ENCODE data around the gene VWA5B1. TPM values are rescaled to one million over a fixed set of nuclear protein-coding genes. Genes with fewer than 3 reads are reported as not detected.

Gene VWA5B1
- total RNA-seq, 1 experiment from 2014 or later, result not detected

GRCh38 chr1:20321573-20321972 is 30.9 kb downstream of the VWA5B1 start:
- intact Hi-C loops (cut with micrococcal nuclease; ENCODE audit: unreplicated experiment), result no loop called here
- DNase-seq, result no peak
- H3K9me3 Mint-ChIP-seq (ENCODE audit: low read depth, unreplicated experiment), result no peaks in the 10 kb centered on the region
- H3K4me1 Mint-ChIP-seq (ENCODE audit: low read depth, unreplicated experiment), result peaks cover 10% of the 10 kb centered on the region
- no peak overlapping the region for H3K27ac Mint-ChIP-seq (ENCODE audit: unreplicated experiment)
- TF ChIP-seq CTCF (IDR thresholded peaks at IDR 0.05; ENCODE audit: unreplicated experiment), result no peak
- no peak overlapping the region for H3K4me3 Mint-ChIP-seq (ENCODE audit: low read depth, unreplicated experiment)
- BruUV-seq (replicated peaks), result no TSS peak
- H3K27me3 Mint-ChIP-seq (ENCODE audit: unreplicated experiment), result peaks cover 85% of the 10 kb centered on the region
- no peaks in the 10 kb centered on the region for H3K36me3 Mint-ChIP-seq (ENCODE audit: insufficient read depth, unreplicated experiment)
- CTCF ChIA-PET, result interaction anchor here (0.6 kb wide), 1 partner anchor 40 kb away, joined by 6 read pairs; no protein-coding TSS in a partner anchor

GRCh38 chr1:20322081-20322824 is 31.6 kb downstream of the VWA5B1 start:
- Mint-ChIP-seq H3K4me3 (ENCODE audit: low read depth, unreplicated experiment) (no peak overlapping the region), H3K27ac (ENCODE audit: unreplicated experiment) (no peak overlapping the region), H3K36me3 (ENCODE audit: insufficient read depth, unreplicated experiment) (no peaks in the 10 kb centered on the region), H3K27me3 (ENCODE audit: unreplicated experiment) (peaks cover 85% of the 10 kb centered on the region), H3K9me3 (ENCODE audit: low read depth, unreplicated experiment) (no peaks in the 10 kb centered on the region), H3K4me1 (ENCODE audit: low read depth, unreplicated experiment) (peaks cover 10% of the 10 kb centered on the region)
- DNase-seq, result no peak
- TF ChIP-seq CTCF (IDR thresholded peaks at IDR 0.05; ENCODE audit: unreplicated experiment), result no peak
- CTCF ChIA-PET, result no interaction called here
- BruUV-seq (replicated peaks), result no TSS peak
- intact Hi-C loops (cut with micrococcal nuclease; ENCODE audit: unreplicated experiment), result no loop called here

GRCh38 chr1:20322825-20323612 is 32.3 kb downstream of the VWA5B1 start:
- Mint-ChIP-seq H3K36me3 (ENCODE audit: insufficient read depth, unreplicated experiment) (no peaks in the 10 kb centered on the region), H3K27me3 (ENCODE audit: unreplicated experiment) (peaks cover 85% of the 10 kb centered on the region), H3K4me3 (ENCODE audit: low read depth, unreplicated experiment) (no peak overlapping the region), H3K9me3 (ENCODE audit: low read depth, unreplicated experiment) (no peaks in the 10 kb centered on the region), H3K27ac (ENCODE audit: unreplicated experiment) (no peak overlapping the region), H3K4me1 (ENCODE audit: low read depth, unreplicated experiment) (peaks cover 10% of the 10 kb centered on the region)
- DNase-seq, result no peak
- CTCF ChIA-PET, result no interaction called here
- intact Hi-C loops (cut with micrococcal nuclease; ENCODE audit: unreplicated experiment), result no loop called here
- no TSS peak for BruUV-seq (replicated peaks)
- TF ChIP-seq CTCF (IDR thresholded peaks at IDR 0.05; ENCODE audit: unreplicated experiment), result no peak

GRCh38 chr1:20323613-20323920 is 32.9 kb downstream of the VWA5B1 start:
- Mint-ChIP-seq H3K27ac (ENCODE audit: unreplicated experiment) (no peak overlapping the region), H3K27me3 (ENCODE audit: unreplicated experiment) (peaks cover 85% of the 10 kb centered on the region), H3K9me3 (ENCODE audit: low read depth, unreplicated experiment) (no peaks in the 10 kb centered on the region), H3K4me1 (ENCODE audit: low read depth, unreplicated experiment) (peaks cover 10% of the 10 kb centered on the region), H3K36me3 (ENCODE audit: insufficient read depth, unreplicated experiment) (no peaks in the 10 kb centered on the region), H3K4me3 (ENCODE audit: low read depth, unreplicated experiment) (no peak overlapping the region)
- CTCF ChIA-PET, result no interaction called here
- TF ChIP-seq CTCF (IDR thresholded peaks at IDR 0.05; ENCODE audit: unreplicated experiment), result no peak
- intact Hi-C loops (cut with micrococcal nuclease; ENCODE audit: unreplicated experiment), result no loop called here
- no peak for DNase-seq
- no TSS peak for BruUV-seq (replicated peaks)
